Activated naive CD8-positive, alpha-beta T cell treated with anti-CD3 and anti-CD28 coated beads, Interleukin-2, amount 10 ng/mL, durations not matched to agents 7 days and 5 days (primary cell): ENCODE data around the gene PARP16. TPM values are rescaled to one million over a fixed set of nuclear protein-coding genes. Genes with fewer than 3 reads are reported as not detected.
A peak's percentile ranks its signal among the peaks of the same experiment; 100 is the strongest.

Source experiments
- ATAC-seq: fragments of 150-1000 bp; cut with Tn5 transposase; one replicate; pipeline ENCODE4 v1.10.0; 2021; ENCODE audit warnings: low read depth, moderate library complexity
- POLR2A ChIA-PET: fragments of 350-600 bp; sonication (Branson Sonifier 250); formaldehyde crosslinking; loops from one replicate; lab custom pipeline; 2021; ENCODE audit warnings: antibody characterized with exemption; lab: Charles Lee
- DNase-seq: peaks from one replicate; pipeline ENCODE4 v3.0.0; 2021
- H3K27ac Mint-ChIP-seq: one replicate; pipeline ENCODE4 v1.8.0; 2022; ENCODE audit warnings: mild to moderate bottlenecking, mixed read lengths
- H3K27me3 Mint-ChIP-seq: one replicate; pipeline ENCODE4 v1.8.0; 2022; ENCODE audit warnings: mild to moderate bottlenecking, moderate library complexity, mixed read lengths
- H3K36me3 Mint-ChIP-seq: one replicate; pipeline ENCODE4 v1.8.0; 2021; ENCODE audit warnings: mild to moderate bottlenecking, mixed read lengths
- H3K4me1 Mint-ChIP-seq: one replicate; pipeline ENCODE4 v1.8.0; 2021; ENCODE audit warnings: mixed read lengths
- H3K4me3 Mint-ChIP-seq: one replicate; pipeline ENCODE4 v1.8.0; 2022; ENCODE audit warnings: mild to moderate bottlenecking, moderate library complexity, mixed read lengths
- H3K9me3 Mint-ChIP-seq: one replicate; pipeline ENCODE4 v1.8.0; 2021; ENCODE audit warnings: mixed read lengths
- total RNA-seq, 2 experiments: library from RNA; stranded (reverse); gene quantifications; one replicate each; pipeline ENCODE4 v1.2.3, GENCODE V29; 2021

Gene PARP16
- total RNA-seq, 2 experiments from 2014 or later: 17.7 to 20.4 TPM

DNA sequence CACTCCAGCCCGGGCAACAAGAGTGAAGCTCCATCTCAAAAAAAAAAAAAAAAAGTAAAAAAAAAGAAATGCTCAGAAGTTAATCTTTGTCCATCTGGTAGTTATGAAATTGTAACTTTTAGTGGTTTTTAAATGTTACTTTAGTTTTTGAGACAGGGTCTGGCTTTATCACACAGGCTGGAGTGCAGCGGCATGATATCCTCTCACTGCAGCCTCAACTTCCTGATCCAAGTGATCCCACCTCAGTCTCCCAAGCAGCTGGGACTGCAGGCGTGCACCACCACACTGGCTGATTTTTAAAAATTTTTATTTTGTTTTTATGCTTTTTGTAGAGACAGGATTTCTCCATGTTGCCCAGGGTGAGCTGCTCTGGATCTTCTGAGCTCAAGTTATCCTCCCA lies 19.1 kb upstream of the PARP16 start:
- no peaks in the 10 kb centered on the region for H3K36me3 Mint-ChIP-seq
- POLR2A ChIA-PET: interaction anchor here (0.7 to 3.3 kb wide), 9 partner anchors 10 to 473 kb away, joined by 3 to 112 read pairs (median 11); partner anchors contain the start of genes CLPX, PARP16 and RNU5A-1
- H3K27ac Mint-ChIP-seq: no peak overlapping the region
- no peak for DNase-seq
- peaks cover 14% of the 10 kb centered on the region for H3K4me1 Mint-ChIP-seq
- ATAC-seq: no peak
- no peaks in the 10 kb centered on the region for H3K9me3 Mint-ChIP-seq
- H3K4me3 Mint-ChIP-seq: no peak overlapping the region
- peaks cover 1% of the 10 kb centered on the region for H3K27me3 Mint-ChIP-seq

DNA sequence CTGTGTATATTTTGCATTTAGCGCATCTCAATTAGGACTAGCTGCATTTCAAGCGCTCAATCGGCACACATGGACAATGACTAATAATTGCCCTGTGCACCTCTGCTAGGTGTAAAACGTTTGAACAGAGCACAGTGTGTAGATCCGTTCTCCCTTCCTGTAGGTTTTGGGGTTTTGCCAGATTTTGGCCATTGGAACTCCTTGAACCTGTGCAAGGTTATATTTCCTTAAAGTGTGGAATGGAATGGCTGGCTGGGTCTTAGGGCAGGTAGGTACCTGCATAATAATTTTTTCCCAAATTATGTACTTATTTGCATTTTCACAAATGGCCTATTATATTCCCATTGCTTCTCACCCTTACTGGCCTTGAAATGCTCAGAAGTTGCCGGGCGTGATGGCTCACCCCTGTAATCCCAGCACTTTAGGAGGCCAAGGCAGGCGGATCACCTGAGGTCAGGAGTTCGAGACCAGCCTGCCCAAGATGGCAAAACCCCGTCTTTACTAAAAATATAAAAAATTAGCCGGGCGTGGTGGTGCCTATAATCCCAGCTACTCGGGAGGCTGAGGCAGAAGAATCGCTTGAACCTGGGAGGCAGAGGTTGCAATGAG lies 18.6 kb upstream of the PARP16 start:
- peaks cover 18% of the 10 kb centered on the region for H3K4me1 Mint-ChIP-seq
- no peak for ATAC-seq
- POLR2A ChIA-PET: interaction anchor here (0.6 to 3.3 kb wide), 49 partner anchors 8 to 1192 kb away, joined by 3 to 112 read pairs (median 4); partner anchors contain the start of genes ANKDD1A, CLPX, DIS3L and DPP8
- no peaks in the 10 kb centered on the region for H3K36me3 Mint-ChIP-seq
- peak overlapping the region; percentile 94 for H3K27ac Mint-ChIP-seq
- no peaks in the 10 kb centered on the region for H3K9me3 Mint-ChIP-seq
- DNase-seq: no peak
- H3K27me3 Mint-ChIP-seq: peaks cover 1% of the 10 kb centered on the region
- peak overlapping the region; percentile 90 for H3K4me3 Mint-ChIP-seq

DNA sequence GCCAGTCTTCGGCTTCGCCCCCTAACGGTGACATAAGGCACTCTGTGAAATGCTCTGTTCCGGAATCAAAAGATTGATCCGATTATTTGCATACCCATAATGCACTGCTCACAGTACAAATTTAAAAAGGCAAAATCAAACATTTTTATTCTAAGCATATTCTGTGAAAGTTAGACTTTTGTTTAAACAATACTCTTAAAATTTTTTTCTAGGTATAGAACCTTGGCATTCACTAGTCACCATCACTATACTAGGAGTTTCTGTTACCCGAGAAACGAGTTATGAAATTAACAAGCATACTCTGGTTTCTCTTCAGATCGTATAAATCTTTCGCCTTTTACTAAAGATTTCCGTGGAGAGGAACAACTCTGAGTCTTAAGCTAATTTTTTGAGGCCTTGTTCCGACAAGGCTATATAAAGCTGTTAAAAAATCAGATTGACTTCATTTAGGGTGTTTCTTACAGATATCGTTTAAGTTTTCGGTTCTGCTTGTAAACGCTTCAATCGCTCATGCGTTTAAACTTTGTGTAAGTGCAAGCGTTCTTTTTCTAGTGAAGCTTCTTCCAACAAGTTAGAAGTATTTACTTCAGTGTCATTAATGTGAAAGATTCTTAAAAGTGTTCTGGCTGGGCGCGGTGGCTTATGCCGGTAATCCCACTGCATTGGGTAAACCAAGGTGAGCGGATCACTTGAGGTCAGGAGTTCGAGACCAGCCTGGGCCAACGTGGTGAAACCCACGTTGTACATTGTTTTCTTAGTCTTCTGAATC lies 17.9 kb upstream of the PARP16 start, which contains the start of gene RNU5B-1:
RNU5B-1 (plus strand) TSS at position 297 of the 769 bp plus-strand sequence.
- ATAC-seq: peak; percentile 75
- Mint-ChIP-seq H3K4me1 (peaks cover 20% of the 10 kb centered on the region), H3K27me3 (peaks cover 1% of the 10 kb centered on the region), H3K36me3 (no peaks in the 10 kb centered on the region), H3K27ac (peak within 1 kb of the TSS; percentile 94), H3K9me3 (no peaks in the 10 kb centered on the region), H3K4me3 (peak within 1 kb of the TSS; percentile 90)
- POLR2A ChIA-PET: interaction anchor here (0.6 to 3.3 kb wide), 53 partner anchors 8 to 1549 kb away, joined by 3 to 112 read pairs (median 4); partner anchors contain the start of genes ANKDD1A, CLPX, DIS3L and DPP8
- peak; percentile 76 for DNase-seq

GRCh38 chr15:65303687-65304380 lies 17.2 kb upstream of the PARP16 start:
- Mint-ChIP-seq H3K4me1 (peaks cover 20% of the 10 kb centered on the region), H3K27ac (peak overlapping the region; percentile 94), H3K36me3 (no peaks in the 10 kb centered on the region), H3K27me3 (peaks cover 1% of the 10 kb centered on the region), H3K9me3 (no peaks in the 10 kb centered on the region), H3K4me3 (peak overlapping the region; percentile 90)
- POLR2A ChIA-PET: interaction anchor here (0.6 to 3.3 kb wide), 31 partner anchors 8 to 1194 kb away, joined by 3 to 112 read pairs (median 6); partner anchors contain the start of genes CLPX, DIS3L, HACD3 and PARP16
- ATAC-seq: no peak
- DNase-seq: no peak

DNA sequence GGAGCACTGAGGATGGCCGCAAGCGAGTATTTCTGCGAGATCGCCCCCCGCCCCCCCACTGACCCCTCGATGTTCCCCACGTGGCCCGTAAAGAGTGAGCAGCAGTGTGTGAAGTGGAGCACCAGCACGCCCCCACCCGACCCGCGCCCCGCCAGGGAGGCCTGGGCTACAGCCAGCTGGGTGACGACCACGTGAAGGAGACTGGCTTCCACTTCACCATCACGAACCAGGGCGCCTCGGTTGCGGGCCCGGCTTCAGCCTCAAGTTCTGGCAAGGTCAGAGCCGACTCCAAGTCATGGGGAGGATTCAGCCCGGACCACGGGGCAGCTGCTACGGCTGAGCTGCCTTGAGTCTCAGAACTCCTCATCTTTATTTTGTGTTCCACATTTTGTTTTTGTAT lies 15.4 kb upstream of the PARP16 start:
- Mint-ChIP-seq H3K27me3 (peaks cover 1% of the 10 kb centered on the region), H3K36me3 (no peaks in the 10 kb centered on the region), H3K27ac (no peak overlapping the region), H3K4me3 (no peak overlapping the region), H3K9me3 (no peaks in the 10 kb centered on the region), H3K4me1 (peaks cover 28% of the 10 kb centered on the region)
- DNase-seq: no peak
- POLR2A ChIA-PET: interaction anchor here (1.9 kb wide), 1 partner anchor 117 kb away, joined by 7 read pairs; the partner anchor contains the start of gene CLPX
- ATAC-seq: no peak

- Mint-ChIP-seq H3K36me3 (no peaks in the 10 kb centered on the region), H3K27ac (no peak overlapping the region), H3K4me1 (peaks cover 31% of the 10 kb centered on the region), H3K9me3 (no peaks in the 10 kb centered on the region), H3K4me3 (no peak overlapping the region), H3K27me3 (peaks cover 1% of the 10 kb centered on the region)
- POLR2A ChIA-PET: interaction anchor here (1.2 to 5.1 kb wide), 5 partner anchors 15 to 267 kb away, joined by 4 to 70 read pairs (median 7); partner anchors contain the start of genes CLPX and PARP16
- DNase-seq: no peak
- ATAC-seq: no peak
These were observed 14.3 kb upstream of the PARP16 start for GRCh38 chr15:65300924-65301441.

DNA sequence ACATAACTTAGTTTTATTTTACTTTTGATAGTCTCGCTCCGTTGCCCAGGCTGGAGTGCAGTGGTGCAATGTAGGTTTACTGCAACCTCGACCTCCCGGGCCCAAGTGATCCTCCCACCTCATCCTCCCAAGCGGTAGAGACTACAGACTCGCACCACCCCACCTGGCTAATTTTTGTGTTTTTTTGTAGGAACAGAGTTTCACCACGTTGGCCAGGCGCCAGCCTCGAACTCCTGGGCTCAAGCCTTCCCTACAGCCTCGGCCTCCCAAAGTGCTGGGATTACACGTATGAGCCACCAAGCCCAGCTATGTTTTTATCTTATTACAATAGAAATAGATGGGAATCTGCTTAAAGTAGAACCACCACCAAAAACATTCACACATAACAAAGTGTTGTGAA lies 12.0 kb upstream of the PARP16 start:
- Mint-ChIP-seq H3K9me3 (no peaks in the 10 kb centered on the region), H3K27ac (peak overlapping the region; percentile 65), H3K4me3 (peak overlapping the region; percentile 84), H3K4me1 (peaks cover 24% of the 10 kb centered on the region), H3K27me3 (no peaks in the 10 kb centered on the region), H3K36me3 (no peaks in the 10 kb centered on the region)
- no peak for ATAC-seq
- DNase-seq: no peak
- POLR2A ChIA-PET: interaction anchor here (1.4 to 5.1 kb wide), 2 partner anchors 12 to 165 kb away, joined by 4 to 70 read pairs; partner anchors contain the start of gene PARP16

DNA sequence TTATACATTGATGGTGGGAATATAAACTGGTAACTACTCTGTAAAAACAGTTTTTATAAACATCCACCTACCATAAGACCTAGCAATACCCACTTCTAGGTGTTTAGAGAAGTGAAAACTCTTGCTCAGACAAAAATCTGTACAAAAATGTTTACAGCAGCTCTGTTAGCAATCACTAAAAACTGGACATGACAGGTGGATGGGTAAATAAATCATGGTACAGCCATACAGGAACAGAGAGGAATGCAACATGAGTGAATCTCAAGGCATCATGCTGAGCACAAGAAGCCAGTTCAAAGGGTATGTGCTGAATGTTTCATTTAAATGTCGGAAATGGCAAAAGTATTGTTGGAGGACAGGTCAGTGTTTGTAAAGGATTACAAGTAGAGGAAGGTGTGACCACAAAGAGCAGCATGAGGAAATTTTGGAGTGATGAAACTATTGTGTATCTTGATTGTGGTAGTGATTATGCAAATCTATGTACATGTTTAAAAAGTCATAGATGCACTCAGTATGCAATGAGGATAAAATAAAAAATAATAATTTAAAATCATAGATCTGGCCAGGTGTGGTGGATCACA lies 6.3 kb upstream of the PARP16 start:
- H3K9me3 Mint-ChIP-seq: no peaks in the 10 kb centered on the region
- POLR2A ChIA-PET: interaction anchor here (1.4 kb wide), 1 partner anchor 12 kb away, joined by 4 read pairs; the partner anchor contains the start of gene RNU5B-1
- peak overlapping the region; percentile 10 for H3K27ac Mint-ChIP-seq
- no peaks in the 10 kb centered on the region for H3K27me3 Mint-ChIP-seq
- no peak for DNase-seq
- H3K36me3 Mint-ChIP-seq: no peaks in the 10 kb centered on the region
- H3K4me3 Mint-ChIP-seq: peak overlapping the region; percentile 14
- ATAC-seq: no peak
- H3K4me1 Mint-ChIP-seq: peaks cover 23% of the 10 kb centered on the region

DNA sequence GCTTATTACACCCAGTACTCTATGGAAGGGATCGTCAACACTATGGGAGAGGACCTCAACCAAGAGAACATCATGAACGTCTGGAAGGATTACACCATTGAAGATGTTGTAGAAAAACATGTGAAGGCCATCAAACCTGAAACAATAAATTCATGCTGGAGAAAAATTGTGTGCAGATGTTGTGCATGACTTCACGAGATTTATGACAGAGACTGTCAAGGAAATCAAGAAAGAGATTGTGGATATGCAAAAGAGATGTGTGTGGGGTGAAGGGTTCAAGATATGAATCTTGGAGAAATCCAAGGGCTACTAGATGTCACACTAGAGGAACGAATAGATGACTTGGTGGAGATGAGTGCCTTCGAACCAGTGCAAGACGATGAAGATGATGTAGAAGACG lies 3.5 kb upstream of the PARP16 start:
- Mint-ChIP-seq H3K9me3 (no peaks in the 10 kb centered on the region), H3K36me3 (peaks cover 2% of the 10 kb centered on the region), H3K4me1 (peaks cover 31% of the 10 kb centered on the region), H3K4me3 (no peak overlapping the region), H3K27ac (no peak overlapping the region), H3K27me3 (no peaks in the 10 kb centered on the region)
- DNase-seq: no peak
- POLR2A ChIA-PET: no interaction called here
- no peak for ATAC-seq

DNA sequence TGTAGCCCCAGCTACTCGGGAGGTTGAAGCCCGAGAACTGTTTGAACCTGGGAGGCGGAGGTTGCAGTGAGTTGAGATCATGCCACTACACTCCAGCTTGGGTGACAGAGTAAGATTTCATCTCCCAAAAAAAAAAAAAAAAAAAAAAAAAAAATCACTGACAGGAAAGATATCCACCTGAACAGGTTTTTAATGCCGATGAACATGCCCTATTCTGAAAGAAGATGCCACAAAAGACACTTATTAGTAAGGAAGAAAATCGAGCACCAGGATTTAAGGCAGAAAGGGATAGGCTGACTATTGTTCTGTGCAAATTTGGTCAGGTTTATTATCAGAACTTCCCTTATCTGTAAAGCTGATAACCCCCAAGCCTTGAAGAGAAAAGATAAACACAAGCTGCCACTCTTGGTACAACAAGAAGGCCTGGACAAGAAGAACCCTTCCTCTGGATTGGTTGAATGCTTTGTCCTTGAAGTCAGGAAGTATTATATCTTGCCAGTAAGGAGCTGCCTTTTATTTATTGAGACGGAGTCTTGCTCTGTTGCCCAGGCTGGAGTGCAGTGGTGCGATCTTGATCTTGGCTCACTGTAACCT lies 2.7 kb upstream of the PARP16 start:
- Mint-ChIP-seq H3K4me3 (no peak overlapping the region), H3K9me3 (no peaks in the 10 kb centered on the region), H3K27ac (no peak overlapping the region), H3K36me3 (peaks cover 2% of the 10 kb centered on the region), H3K4me1 (peaks cover 30% of the 10 kb centered on the region), H3K27me3 (no peaks in the 10 kb centered on the region)
- DNase-seq (no peak), ATAC-seq (no peak)
- POLR2A ChIA-PET: no interaction called here

GRCh38 chr15:65287520-65287855 lies 805 bp upstream of the PARP16 start:
- H3K4me3 Mint-ChIP-seq: peak overlapping the region; percentile 75
- no peaks in the 10 kb centered on the region for H3K9me3 Mint-ChIP-seq
- peaks cover 29% of the 10 kb centered on the region for H3K4me1 Mint-ChIP-seq
- H3K27me3 Mint-ChIP-seq: no peaks in the 10 kb centered on the region
- H3K36me3 Mint-ChIP-seq: peaks cover 9% of the 10 kb centered on the region
- peak overlapping the region; percentile 83 for H3K27ac Mint-ChIP-seq
- POLR2A ChIA-PET: interaction anchor here (0.9 to 4.4 kb wide), 8 partner anchors 8 to 175 kb away, joined by 3 to 112 read pairs (median 30); partner anchors contain the start of genes CLPX, PDCD7, RNU5A-1 and RNU5B-1
- ATAC-seq (no peak), DNase-seq (no peak)
